Smooth muscle cell (in vitro differentiated cells): ENCODE results near the gene LRP1B. TPM values are rescaled to one million over a fixed set of nuclear protein-coding genes. Genes with fewer than 3 reads are reported as not detected.

Source experiments
- DNase-seq: peaks from one replicate; lab custom pipeline; 2025; ENCODE audit not compliant: unreplicated experiment; lab: John Stamatoyannopoulos, UW
- H2AFZ ChIP-seq: fragments of 200-600 bp; sonication (generic); 2 replicates; pipeline ENCODE4 v1.6.0; 2016; ENCODE audit warnings: antibody characterized with exemption, low read depth, mild to moderate bottlenecking
- H3F3A ChIP-seq: fragments of 200-600 bp; sonication (generic); 2 replicates; pipeline ENCODE4 v1.6.0; 2017; ENCODE audit warnings: antibody characterized with exemption, low read depth
- H3K27ac ChIP-seq: fragments of 200-600 bp; sonication (generic); 2 replicates; pipeline ENCODE4 v1.5.1; 2016; ENCODE audit warnings: low read depth, mild to moderate bottlenecking
- H3K27me3 ChIP-seq: fragments of 200-600 bp; sonication (generic); 2 replicates; pipeline ENCODE4 v1.6.1; 2016; ENCODE audit warnings: low read depth, mild to moderate bottlenecking
- H3K36me3 ChIP-seq: fragments of 200-600 bp; sonication (generic); 2 replicates; pipeline ENCODE4 v1.5.1; 2016; ENCODE audit warnings: low read depth
- H3K4me1 ChIP-seq: fragments of 200-600 bp; sonication (generic); 2 replicates; pipeline ENCODE4 v1.5.1; 2016; ENCODE audit warnings: low read depth
- H3K4me2 ChIP-seq: fragments of 200-600 bp; sonication (generic); 2 replicates; pipeline ENCODE4 v1.6.0; 2016; ENCODE audit warnings: mild to moderate bottlenecking
- H3K4me3 ChIP-seq: fragments of 200-600 bp; sonication (generic); 2 replicates; pipeline ENCODE4 v1.5.1; 2016; ENCODE audit warnings: mild to moderate bottlenecking
- H3K79me2 ChIP-seq: fragments of 200-600 bp; sonication (generic); 2 replicates; pipeline ENCODE4 v1.6.0; 2016; ENCODE audit warnings: low read depth, mild to moderate bottlenecking
- H3K9ac ChIP-seq: fragments of 200-600 bp; sonication (generic); 2 replicates; pipeline ENCODE4 v1.6.0; 2016; ENCODE audit warnings: low read depth
- H3K9me3 ChIP-seq: fragments of 200-600 bp; sonication (generic); replicated peaks from 2 replicates; pipeline ENCODE4 v1.5.1; 2016; ENCODE audit warnings: low read depth
- H4K20me1 ChIP-seq: fragments of 200-600 bp; sonication (generic); 2 replicates; pipeline ENCODE4 v1.6.0; 2016; ENCODE audit warnings: low read depth
- CTCF ChIP-seq: fragments of 200-600 bp; sonication (generic); IDR thresholded peaks from 2 replicates; pipeline ENCODE4 v1.5.1; 2017; ENCODE audit warnings: borderline replicate concordance, mild to moderate bottlenecking, antibody characterized with exemption; ENCODE audit not compliant: insufficient read depth, poor library complexity, severe bottlenecking
- WGBS: methylation state at CpG from one replicate; pipeline ENCODE4 v1.1.7; 2016; ENCODE audit warnings: low lambda C conversion rate; 5-methylcytosine and 5-hydroxymethylcytosine counted together
- polyA plus RNA-seq: library from polyadenylated mRNA; unstranded; fragments of >200 nt; fragmentation: Nextera tagmentation; extraction: Ambion mirVana; gene quantifications from 2 replicates; pipeline ENCODE4 v1.2.1, GENCODE V29; 2016
- total RNA-seq: library from RNA; depleted of rRNA; stranded (reverse); fragments of >200 nt; gene quantifications from 2 replicates; pipeline ENCODE4 v1.2.3, GENCODE V29; 2014

Gene LRP1B
- total and polyA plus RNA-seq, 2 experiments from 2014 or later: 0.08 to 2.9 TPM

- H4K20me1 ChIP-seq: no peaks in the 10 kb centered on the region
- no peak for TF ChIP-seq CTCF
- H3K9ac ChIP-seq: no peak overlapping the region
- H3F3A ChIP-seq: no peaks in the 10 kb centered on the region
- no peak overlapping the region for H2AFZ ChIP-seq
- H3K9me3 ChIP-seq: no peaks in the 10 kb centered on the region
- no peaks in the 10 kb centered on the region for H3K79me2 ChIP-seq
- DNase-seq: no peak
- WGBS: 87% methylated on average over 4 of the region's 4 CpGs
- no peaks in the 10 kb centered on the region for H3K36me3 ChIP-seq
- no peaks in the 10 kb centered on the region for H3K4me1 ChIP-seq
- no peak overlapping the region for H3K4me3 ChIP-seq
- no peaks in the 10 kb centered on the region for H3K27me3 ChIP-seq
- no peak overlapping the region for H3K4me2 ChIP-seq
- no peak overlapping the region for H3K27ac ChIP-seq
Measured at GRCh38 chr2:141699573-141699972, 431.2 kb downstream of the LRP1B start.

- no peak overlapping the region for H2AFZ ChIP-seq
- WGBS: 98% methylated on average over 2 of the region's 2 CpGs
Measured at GRCh38 chr2:141698500-141698899, 432.3 kb downstream of the LRP1B start.

GRCh38 chr2:141697035-141697434, 433.8 kb downstream of the LRP1B start:
- Histone ChIP-seq H3K36me3 (no peaks in the 10 kb centered on the region), H3K4me2 (no peak overlapping the region)
- WGBS: 91% methylated on average over 3 of the region's 3 CpGs

More at GRCh38 chr2:141698500-141698899, 432.3 kb downstream of the LRP1B start:
- H3K4me1 ChIP-seq: no peaks in the 10 kb centered on the region
- H3K36me3 ChIP-seq: no peaks in the 10 kb centered on the region
- no peak overlapping the region for H3K9ac ChIP-seq
- no peaks in the 10 kb centered on the region for H3K9me3 ChIP-seq
- no peaks in the 10 kb centered on the region for H3K79me2 ChIP-seq
- no peak overlapping the region for H3K4me2 ChIP-seq
- H3K4me3 ChIP-seq: no peak overlapping the region
- no peak for DNase-seq
- H3K27ac ChIP-seq: no peak overlapping the region
- H4K20me1 ChIP-seq: no peaks in the 10 kb centered on the region
- H3K27me3 ChIP-seq: no peaks in the 10 kb centered on the region
- no peak for TF ChIP-seq CTCF
- no peaks in the 10 kb centered on the region for H3F3A ChIP-seq

More at GRCh38 chr2:141697035-141697434, 433.8 kb downstream of the LRP1B start:
- no peak overlapping the region for H3K9ac ChIP-seq
- H4K20me1 ChIP-seq: no peaks in the 10 kb centered on the region
- TF ChIP-seq CTCF: no peak
- H3K79me2 ChIP-seq: no peaks in the 10 kb centered on the region
- no peak overlapping the region for H3K4me3 ChIP-seq
- no peaks in the 10 kb centered on the region for H3K9me3 ChIP-seq
- H3K27me3 ChIP-seq: no peaks in the 10 kb centered on the region
- DNase-seq: no peak
- H3K27ac ChIP-seq: no peak overlapping the region
- no peaks in the 10 kb centered on the region for H3K4me1 ChIP-seq
- no peak overlapping the region for H2AFZ ChIP-seq
- H3F3A ChIP-seq: no peaks in the 10 kb centered on the region
